Astrocyte (in vitro differentiated cells and primary cell): Measurements from ENCODE around the gene DTWD1.
"Not testable (repeated sequence)": the region's sequence is repeated elsewhere in the genome, so short reads cannot be mapped to it uniquely, and the experiment has no call there.

Experiments used
- CTCF ChIP-seq: IDR thresholded peaks from 2 replicates; pipeline ENCODE4 v1.5.1; 2011; ENCODE audit warnings: low read depth, mild to moderate bottlenecking, inconsistent platforms, low read length, moderate library complexity; ENCODE audit not compliant: insufficient read depth
- EZH2 ChIP-seq: IDR thresholded peaks from 2 replicates; pipeline ENCODE4 v1.6.1; 2012; ENCODE audit warnings: mild to moderate bottlenecking, low read length, inconsistent platforms; ENCODE audit not compliant: insufficient read depth

- TF ChIP-seq CTCF, EZH2: not testable (repeated sequence)
These were observed 45.6 kb downstream of the DTWD1 start for GRCh38 chr15:49666486-49666885.
